GM19025 (cell line): Measurements from ENCODE around the gene KRTAP6-3.

Experiments
- ATAC-seq: cut with Tn5 transposase; IDR thresholded peaks from one replicate; pipeline ENCODE4 v1.9.1; 2021; ENCODE audit warnings: mild to moderate bottlenecking, low read depth, moderate library complexity; ENCODE audit not compliant: unreplicated experiment

Gene KRTAP6-3

GRCh38 chr21:30623362-30623761, 31.1 kb downstream of the KRTAP6-3 start:
- no peak for ATAC-seq

- ATAC-seq = no peak
These were observed 33.4 kb downstream of the KRTAP6-3 start for GRCh38 chr21:30625449-30626165.

DNA sequence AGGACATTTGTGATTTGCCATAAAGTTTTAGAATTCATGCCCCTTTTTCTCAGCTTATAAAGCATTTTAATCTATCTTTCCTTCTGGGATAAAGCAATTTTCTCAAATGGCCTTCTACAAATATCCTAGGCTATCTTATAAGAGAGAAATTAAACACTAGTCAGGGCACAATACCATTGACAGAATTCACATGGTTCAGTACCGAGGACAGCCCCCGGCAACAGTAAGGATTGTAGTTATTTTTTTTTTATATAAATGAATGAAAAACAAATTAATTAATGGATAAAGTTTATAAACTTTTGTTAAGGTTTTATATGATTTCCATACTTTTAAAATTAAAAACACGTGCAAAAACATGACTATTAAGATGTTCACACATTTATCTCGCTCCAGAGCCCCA, 35.9 kb downstream of the KRTAP6-3 start:
- no peak for ATAC-seq

DNA sequence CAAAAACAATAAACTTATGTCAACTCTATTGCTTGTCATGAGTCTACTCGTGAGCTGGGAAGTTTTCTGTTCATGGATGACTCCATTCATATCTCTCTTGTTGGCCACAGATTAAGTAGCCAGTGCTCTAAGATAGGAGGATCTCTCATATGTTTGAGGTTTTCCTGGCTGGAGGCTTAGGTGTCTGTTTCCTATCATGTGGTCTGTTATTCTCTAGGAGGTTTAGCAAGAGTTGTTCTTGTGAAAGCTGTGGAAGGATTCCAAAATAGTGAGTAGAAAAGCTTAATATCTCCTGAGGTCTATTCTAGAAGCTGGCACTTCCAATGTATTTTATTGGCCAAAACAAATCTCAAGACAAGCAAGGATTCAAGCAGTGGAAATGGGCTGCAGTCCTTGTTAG, 37.0 kb downstream of the KRTAP6-3 start:
- no peak for ATAC-seq

- ATAC-seq = no peak
These were observed 42.7 kb downstream of the KRTAP6-3 start, which contains the start of gene KRTAP20-2 for GRCh38 chr21:30634906-30635305. KRTAP20-2 (plus strand) TSS chr21:30635206; CDS start chr21:30635264, 58 bp downstream.

DNA sequence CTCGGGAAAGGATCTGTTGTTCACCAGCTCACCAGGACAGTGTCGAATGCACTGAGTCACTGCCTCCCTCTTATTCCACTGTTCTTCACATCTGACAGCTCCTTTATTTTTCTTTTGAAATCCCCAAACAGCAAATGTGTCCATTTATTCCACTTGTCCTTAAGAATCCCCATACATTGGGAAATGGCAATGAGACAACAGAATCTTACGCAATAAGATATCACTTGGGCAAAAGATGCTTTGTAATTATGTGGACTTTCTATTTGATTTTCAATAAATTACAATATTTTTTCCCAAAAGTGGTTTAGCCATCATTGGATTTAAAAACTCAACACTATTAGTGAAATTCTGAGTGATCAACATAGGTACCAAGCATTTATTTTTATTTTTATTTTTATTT, 46.4 kb downstream of the KRTAP6-3 start:
- ATAC-seq = no peak

- no peak for ATAC-seq
These were observed 50.3 kb downstream of the KRTAP6-3 start, which contains the start of gene KRTAP20-3 for GRCh38 chr21:30642564-30642963. KRTAP20-3 (plus strand) TSS chr21:30642864.
